Esophagus muscularis mucosa (tissue), 3 donors: ENCODE results near the gene JKAMP.

Experiments used
- CTCF ChIP-seq, 3 experiments: fragments of 200-600 bp in 2 of 3; fragments of 450-650 bp in 1 of 3; sonication (generic) in 2 of 3; IDR thresholded peaks; one replicate each; pipeline ENCODE4 v1.5.1; 2017 to 2019; ENCODE audit warnings: antibody characterized with exemption in 3 of 3, mild to moderate bottlenecking in 2 of 3, moderate library complexity in 1 of 3
- POLR2A ChIP-seq: fragments of 450-650 bp; IDR thresholded peaks from one replicate; pipeline ENCODE4 v1.6.1; 2017; ENCODE audit warnings: antibody characterized with exemption, moderate library complexity, mild to moderate bottlenecking, low read depth
- POLR2AphosphoS5 ChIP-seq, 2 donors: sonication (generic); formaldehyde crosslinking; IDR thresholded peaks; one replicate each; pipeline ENCODE4 v1.6.1; 2017; ENCODE audit warnings: antibody characterized with exemption in 2 of 2

GRCh38 chr14:59478540-59478939 lies 5.8 kb upstream of the JKAMP start:
- TF ChIP-seq CTCF (IDR thresholded peaks at IDR 0.05) = no peak
- no peak for TF ChIP-seq POLR2A
- no peak for TF ChIP-seq POLR2AphosphoS5 (IDR thresholded peaks at IDR 0.05)
